Upper lobe of left lung (tissue), 4 donors: ENCODE data around the gene NCDN.

Source experiments
- CTCF ChIP-seq, 6 experiments: fragments of 450-650 bp in 4 of 6; fragments of 200-600 bp in 2 of 6; sonication (generic) in 2 of 6; IDR thresholded peaks; one replicate each; pipeline ENCODE4 v1.5.1; 2016 to 2019; ENCODE audit warnings: antibody characterized with exemption in 6 of 6
- EP300 ChIP-seq, 4 donors: sonication (generic); formaldehyde crosslinking; IDR thresholded peaks; one replicate each; pipeline ENCODE4 v1.5.1; 2017; ENCODE audit warnings: antibody characterized with exemption in 4 of 4, control low read depth in 2 of 4
- POLR2A ChIP-seq, 4 donors: fragments of 450-650 bp; IDR thresholded peaks; one replicate each; pipeline ENCODE4 v1.5.1; 2016 to 2017; ENCODE audit warnings: antibody characterized with exemption in 4 of 4, mild to moderate bottlenecking in 2 of 4
- POLR2AphosphoS5 ChIP-seq, 2 donors: sonication (generic); formaldehyde crosslinking; IDR thresholded peaks; one replicate each; pipeline ENCODE4 v1.5.1; 2017; ENCODE audit warnings: antibody characterized with exemption in 2 of 2

GRCh38 chr1:35586808-35587207 lies 29.2 kb downstream of the NCDN start:
- TF ChIP-seq CTCF (IDR thresholded peaks at IDR 0.05) (no peak), POLR2A (IDR thresholded peaks at IDR 0.05) (no peak), POLR2AphosphoS5 (IDR thresholded peaks at IDR 0.05) (no peak), EP300 (IDR thresholded peaks at IDR 0.05) (no peak)
